Neural progenitor cell (in vitro differentiated cells): ENCODE results near the gene POU6F2. TPM values are rescaled to one million over a fixed set of nuclear protein-coding genes. Genes with fewer than 3 reads are reported as not detected.

ENCODE experiments used
- DNase-seq: peaks from one replicate; pipeline ENCODE4 v3.0.0-alpha.2; 2016; ENCODE audit warnings: low spot score
- H2AFZ ChIP-seq: fragments of 200-600 bp; sonication (generic); replicated peaks from 2 replicates; pipeline ENCODE4 v1.6.1; 2016; ENCODE audit warnings: antibody characterized with exemption
- H3F3A ChIP-seq: fragments of 200-600 bp; sonication (generic); 2 replicates; pipeline ENCODE4 v1.6.1; 2016; ENCODE audit warnings: antibody characterized with exemption, low read depth
- H3K27ac ChIP-seq: fragments of 200-600 bp; sonication (generic); 2 replicates; pipeline ENCODE4 v1.5.1; 2016; ENCODE audit warnings: mild to moderate bottlenecking
- H3K27me3 ChIP-seq: fragments of 200-600 bp; sonication (generic); 2 replicates; pipeline ENCODE4 v1.6.1; 2016; ENCODE audit warnings: mild to moderate bottlenecking, moderate library complexity
- H3K36me3 ChIP-seq: fragments of 200-600 bp; sonication (generic); 2 replicates; pipeline ENCODE4 v1.5.1; 2016
- H3K4me1 ChIP-seq: fragments of 200-600 bp; sonication (generic); 2 replicates; pipeline ENCODE4 v1.6.1; 2016; ENCODE audit warnings: mixed run types
- H3K4me2 ChIP-seq: fragments of 200-600 bp; sonication (generic); 2 replicates; pipeline ENCODE4 v1.6.1; 2016
- H3K4me3 ChIP-seq: fragments of 200-600 bp; sonication (generic); 2 replicates; pipeline ENCODE4 v1.5.1; 2016
- H3K79me2 ChIP-seq: fragments of 200-600 bp; sonication (generic); 2 replicates; pipeline ENCODE4 v1.6.1; 2016; ENCODE audit warnings: low read depth
- H3K9ac ChIP-seq: fragments of 200-600 bp; sonication (generic); 2 replicates; pipeline ENCODE4 v1.6.1; 2016
- H3K9me3 ChIP-seq: fragments of 200-600 bp; sonication (generic); 2 replicates; pipeline ENCODE4 v1.5.1; 2016; ENCODE audit warnings: low read depth
- H4K20me1 ChIP-seq: fragments of 200-600 bp; sonication (generic); 2 replicates; pipeline ENCODE4 v1.6.1; 2016; ENCODE audit warnings: low read depth
- H3K27ac Mint-ChIP-seq: 3 replicates; pipeline ENCODE4 v1.8.0; 2021; ENCODE audit warnings: mixed read lengths
- H3K27me3 Mint-ChIP-seq: 2 replicates; pipeline ENCODE4 v1.8.0; 2022; ENCODE audit warnings: low read depth, mild to moderate bottlenecking, inconsistent platforms, moderate library complexity, mixed read lengths; ENCODE audit not compliant: insufficient read depth
- H3K36me3 Mint-ChIP-seq: 3 replicates; pipeline ENCODE4 v1.8.0; 2021; ENCODE audit warnings: mixed read lengths
- H3K4me1 Mint-ChIP-seq: 3 replicates; pipeline ENCODE4 v1.8.0; 2021; ENCODE audit warnings: mixed read lengths
- H3K4me3 Mint-ChIP-seq: 3 replicates; pipeline ENCODE4 v1.8.0; 2021; ENCODE audit warnings: mild to moderate bottlenecking, moderate library complexity, mixed read lengths
- H3K9me3 Mint-ChIP-seq: 3 replicates; pipeline ENCODE4 v1.8.0; 2020; ENCODE audit warnings: mixed read lengths
- EZH2 ChIP-seq: fragments of 200-600 bp; sonication (generic); IDR thresholded peaks from 2 replicates; pipeline ENCODE4 v1.6.1; 2017; ENCODE audit warnings: antibody characterized with exemption, mild to moderate bottlenecking, moderate library complexity
- EZH2phosphoT487 ChIP-seq: fragments of 200-600 bp; sonication (generic); IDR thresholded peaks from 2 replicates; pipeline ENCODE4 v1.6.1; 2017; ENCODE audit warnings: antibody characterized with exemption
- total RNA-seq: library from RNA; depleted of rRNA; stranded (reverse); fragments of >200 nt; gene quantifications from 2 replicates; pipeline ENCODE4 v1.2.3, GENCODE V29; 2015; ENCODE audit warnings: low replicate concordance
- TF ChIP-seq, protein P1 (sequence below): fragments of 200-600 bp; sonication (generic); IDR thresholded peaks from 2 replicates; pipeline ENCODE4 v1.5.1; 2017; ENCODE audit warnings: antibody characterized with exemption, mild to moderate bottlenecking

The POU6F2 gene
- total RNA-seq, 1 donor from 2014 or later: 3.4 TPM

DNA sequence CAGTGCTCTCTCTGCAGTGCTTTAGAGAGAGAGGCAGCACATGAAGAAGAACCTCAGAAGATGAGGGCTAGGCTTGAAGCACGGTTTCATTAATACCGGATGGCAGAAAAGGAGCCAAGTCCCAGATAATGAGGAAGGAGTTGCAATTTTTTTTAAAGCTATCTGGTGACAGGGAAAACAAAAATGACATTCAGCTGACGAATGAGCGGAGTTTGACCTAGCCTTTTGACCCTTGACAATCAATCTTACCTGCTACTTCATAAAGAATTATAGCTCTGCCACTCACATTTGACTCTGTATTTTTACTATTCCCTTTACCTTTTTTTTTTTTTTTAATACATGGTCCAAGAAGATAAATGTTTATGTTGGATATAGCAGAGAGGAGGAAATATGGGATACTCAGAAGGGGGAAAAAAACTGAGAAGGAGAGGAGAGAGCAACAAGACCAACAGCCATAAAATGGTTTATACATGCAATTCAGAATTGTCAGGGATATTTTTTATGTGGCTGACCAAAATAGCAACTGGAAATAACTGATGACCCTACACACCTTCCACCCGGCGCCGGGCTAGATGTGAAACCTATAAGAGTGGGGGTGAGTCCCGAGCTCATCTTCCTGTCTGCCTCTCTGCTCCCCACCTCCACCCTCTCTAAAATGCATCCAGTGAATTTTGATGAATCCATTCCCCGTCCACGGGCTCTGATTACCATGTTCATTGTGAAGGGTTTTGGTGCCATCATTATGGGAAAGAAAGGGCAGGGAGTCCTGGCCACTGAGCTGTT, 314.1 kb downstream of the POU6F2 start:
- H3K27me3 Mint-ChIP-seq: no peaks in the 10 kb centered on the region
- H3K9me3 ChIP-seq: no peaks in the 10 kb centered on the region

GRCh38 chr7:39293056-39293823, 315.5 kb downstream of the POU6F2 start:
- Histone ChIP-seq H3K9ac (no peak overlapping the region), H2AFZ (no peak overlapping the region), H3K36me3 (no peaks in the 10 kb centered on the region), H3K9me3 (peaks cover 3% of the 10 kb centered on the region), H3K4me1 (peaks cover 14% of the 10 kb centered on the region), H3K27me3 (no peaks in the 10 kb centered on the region), H3K4me3 (no peak overlapping the region), H3K27ac (no peak overlapping the region), H4K20me1 (no peaks in the 10 kb centered on the region), H3F3A (no peaks in the 10 kb centered on the region), H3K4me2 (no peak overlapping the region), H3K79me2 (no peaks in the 10 kb centered on the region)
- H3K36me3 Mint-ChIP-seq: peaks cover 1% of the 10 kb centered on the region
- peaks cover 11% of the 10 kb centered on the region for H3K9me3 Mint-ChIP-seq
- peaks cover 4% of the 10 kb centered on the region for H3K27me3 Mint-ChIP-seq
- TF ChIP-seq EZH2 (no peak), EZH2phosphoT487 (no peak)
- TF ChIP-seq, protein P1, sequence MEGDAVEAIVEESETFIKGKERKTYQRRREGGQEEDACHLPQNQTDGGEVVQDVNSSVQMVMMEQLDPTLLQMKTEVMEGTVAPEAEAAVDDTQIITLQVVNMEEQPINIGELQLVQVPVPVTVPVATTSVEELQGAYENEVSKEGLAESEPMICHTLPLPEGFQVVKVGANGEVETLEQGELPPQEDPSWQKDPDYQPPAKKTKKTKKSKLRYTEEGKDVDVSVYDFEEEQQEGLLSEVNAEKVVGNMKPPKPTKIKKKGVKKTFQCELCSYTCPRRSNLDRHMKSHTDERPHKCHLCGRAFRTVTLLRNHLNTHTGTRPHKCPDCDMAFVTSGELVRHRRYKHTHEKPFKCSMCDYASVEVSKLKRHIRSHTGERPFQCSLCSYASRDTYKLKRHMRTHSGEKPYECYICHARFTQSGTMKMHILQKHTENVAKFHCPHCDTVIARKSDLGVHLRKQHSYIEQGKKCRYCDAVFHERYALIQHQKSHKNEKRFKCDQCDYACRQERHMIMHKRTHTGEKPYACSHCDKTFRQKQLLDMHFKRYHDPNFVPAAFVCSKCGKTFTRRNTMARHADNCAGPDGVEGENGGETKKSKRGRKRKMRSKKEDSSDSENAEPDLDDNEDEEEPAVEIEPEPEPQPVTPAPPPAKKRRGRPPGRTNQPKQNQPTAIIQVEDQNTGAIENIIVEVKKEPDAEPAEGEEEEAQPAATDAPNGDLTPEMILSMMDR: no peak
- no peak overlapping the region for H3K27ac Mint-ChIP-seq
- no peak overlapping the region for H3K4me3 Mint-ChIP-seq
- DNase-seq: no peak
- H3K4me1 Mint-ChIP-seq: no peaks in the 10 kb centered on the region

More for the DNA sequence above, 314.1 kb downstream of the POU6F2 start:
- H3K36me3 Mint-ChIP-seq: peaks cover 1% of the 10 kb centered on the region
- Histone ChIP-seq H2AFZ (no peak overlapping the region), H3K27ac (no peak overlapping the region), H3K4me1 (peaks cover 14% of the 10 kb centered on the region), H3K9ac (no peak overlapping the region), H3F3A (no peaks in the 10 kb centered on the region), H3K79me2 (no peaks in the 10 kb centered on the region), H3K4me2 (peak overlapping the region; percentile 18), H3K4me3 (no peak overlapping the region), H3K36me3 (no peaks in the 10 kb centered on the region), H3K27me3 (no peaks in the 10 kb centered on the region), H4K20me1 (no peaks in the 10 kb centered on the region)
- no peak overlapping the region for H3K4me3 Mint-ChIP-seq
- H3K9me3 Mint-ChIP-seq: no peaks in the 10 kb centered on the region
- H3K27ac Mint-ChIP-seq: no peak overlapping the region
- DNase-seq: no peak
- TF ChIP-seq EZH2: no peak
- TF ChIP-seq, protein P1: no peak
- TF ChIP-seq EZH2phosphoT487: no peak
- H3K4me1 Mint-ChIP-seq: no peaks in the 10 kb centered on the region

DNA sequence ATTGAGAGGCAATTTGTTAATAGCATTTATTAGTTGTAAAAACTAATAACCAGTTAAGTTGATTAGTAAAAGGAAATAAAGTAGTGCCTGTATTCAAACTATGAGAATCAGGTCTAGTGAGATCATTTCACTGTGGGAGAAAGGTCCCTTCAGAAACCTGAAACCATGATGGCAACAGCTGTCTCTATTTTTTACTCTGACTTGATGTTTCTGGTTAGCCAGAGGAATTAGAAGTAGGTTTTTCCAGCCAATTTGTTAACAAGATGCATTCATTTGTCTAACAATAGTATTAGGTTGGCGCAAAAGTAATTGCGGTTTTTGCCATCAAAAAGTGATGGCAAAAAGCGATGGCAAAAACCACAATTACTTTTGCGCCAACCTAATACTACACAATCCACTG, 316.3 kb downstream of the POU6F2 start:
- H2AFZ ChIP-seq: no peak overlapping the region
- H3K79me2 ChIP-seq: no peaks in the 10 kb centered on the region
- no peaks in the 10 kb centered on the region for H3K4me1 Mint-ChIP-seq
- H3K9me3 Mint-ChIP-seq: peaks cover 11% of the 10 kb centered on the region
- no peak for TF ChIP-seq EZH2
- TF ChIP-seq EZH2phosphoT487: no peak
- TF ChIP-seq, protein P1: no peak
- no peak overlapping the region for H3K27ac Mint-ChIP-seq
- H3K36me3 Mint-ChIP-seq: peaks cover 1% of the 10 kb centered on the region
- no peak overlapping the region for H3K9ac ChIP-seq
- no peak overlapping the region for H3K4me2 ChIP-seq
- peaks cover 14% of the 10 kb centered on the region for H3K4me1 ChIP-seq
- no peaks in the 10 kb centered on the region for H3K36me3 ChIP-seq
- no peak for DNase-seq
- no peaks in the 10 kb centered on the region for H4K20me1 ChIP-seq
- peaks cover 4% of the 10 kb centered on the region for H3K27me3 Mint-ChIP-seq
- H3K27me3 ChIP-seq: no peaks in the 10 kb centered on the region
- no peak overlapping the region for H3K4me3 Mint-ChIP-seq
- H3K9me3 ChIP-seq: peaks cover 3% of the 10 kb centered on the region
- H3F3A ChIP-seq: no peaks in the 10 kb centered on the region
- H3K27ac ChIP-seq: no peak overlapping the region
- H3K4me3 ChIP-seq: no peak overlapping the region
